ENCODE measurements around the gene PRAME. TPM values are rescaled to one million over a fixed set of nuclear protein-coding genes. Genes with fewer than 3 reads are reported as not detected.
"Not testable (repeated sequence)": the region's sequence is repeated elsewhere in the genome, so short reads cannot be mapped to it uniquely, and the experiment has no call there.

PRAME gene
- total RNA-seq, 1 donor from 2014 or later: not detected

DNA sequence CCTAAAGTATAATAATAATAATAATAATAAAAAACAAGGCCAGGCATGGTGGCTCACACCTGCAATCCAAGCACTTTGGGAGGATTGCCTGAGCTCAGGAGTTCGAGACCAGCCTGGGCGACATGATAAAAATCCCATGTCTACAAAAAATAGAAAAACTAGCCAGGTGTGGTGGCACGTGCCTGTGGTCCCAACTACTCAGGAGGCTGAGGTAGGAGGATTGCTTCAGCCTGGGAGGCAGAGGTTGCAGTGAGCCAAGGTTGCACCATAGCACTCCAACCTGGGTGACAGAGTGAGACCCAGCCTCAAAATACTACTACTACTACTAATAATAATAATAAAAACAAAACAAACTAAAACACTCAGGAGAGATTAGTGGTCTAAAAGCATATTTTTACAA is 23.4 kb downstream of the PRAME start:
- Histone ChIP-seq H3K4me1 (no peaks in the 10 kb centered on the region), H3K36me3 (no peaks in the 10 kb centered on the region), H3K4me3 (no peak overlapping the region), H3K9me3 (no peaks in the 10 kb centered on the region), H3K27ac (no peak overlapping the region), H3K27me3 (no peaks in the 10 kb centered on the region)
- intact Hi-C loops (cut with DNase I): no loop called here
- no peak for DNase-seq (ENCODE audit: extremely low spot score in 2 of 2)
- TF ChIP-seq POLR2A (IDR thresholded peaks at IDR 0.05) (no peak), POLR2AphosphoS5 (IDR thresholded peaks at IDR 0.05; ENCODE audit: insufficient read depth in 1 of 2, low read depth in 1 of 2) (no peak)
- TF ChIP-seq, protein P1, sequence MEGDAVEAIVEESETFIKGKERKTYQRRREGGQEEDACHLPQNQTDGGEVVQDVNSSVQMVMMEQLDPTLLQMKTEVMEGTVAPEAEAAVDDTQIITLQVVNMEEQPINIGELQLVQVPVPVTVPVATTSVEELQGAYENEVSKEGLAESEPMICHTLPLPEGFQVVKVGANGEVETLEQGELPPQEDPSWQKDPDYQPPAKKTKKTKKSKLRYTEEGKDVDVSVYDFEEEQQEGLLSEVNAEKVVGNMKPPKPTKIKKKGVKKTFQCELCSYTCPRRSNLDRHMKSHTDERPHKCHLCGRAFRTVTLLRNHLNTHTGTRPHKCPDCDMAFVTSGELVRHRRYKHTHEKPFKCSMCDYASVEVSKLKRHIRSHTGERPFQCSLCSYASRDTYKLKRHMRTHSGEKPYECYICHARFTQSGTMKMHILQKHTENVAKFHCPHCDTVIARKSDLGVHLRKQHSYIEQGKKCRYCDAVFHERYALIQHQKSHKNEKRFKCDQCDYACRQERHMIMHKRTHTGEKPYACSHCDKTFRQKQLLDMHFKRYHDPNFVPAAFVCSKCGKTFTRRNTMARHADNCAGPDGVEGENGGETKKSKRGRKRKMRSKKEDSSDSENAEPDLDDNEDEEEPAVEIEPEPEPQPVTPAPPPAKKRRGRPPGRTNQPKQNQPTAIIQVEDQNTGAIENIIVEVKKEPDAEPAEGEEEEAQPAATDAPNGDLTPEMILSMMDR (IDR thresholded peaks at IDR 0.05): no peak

DNA sequence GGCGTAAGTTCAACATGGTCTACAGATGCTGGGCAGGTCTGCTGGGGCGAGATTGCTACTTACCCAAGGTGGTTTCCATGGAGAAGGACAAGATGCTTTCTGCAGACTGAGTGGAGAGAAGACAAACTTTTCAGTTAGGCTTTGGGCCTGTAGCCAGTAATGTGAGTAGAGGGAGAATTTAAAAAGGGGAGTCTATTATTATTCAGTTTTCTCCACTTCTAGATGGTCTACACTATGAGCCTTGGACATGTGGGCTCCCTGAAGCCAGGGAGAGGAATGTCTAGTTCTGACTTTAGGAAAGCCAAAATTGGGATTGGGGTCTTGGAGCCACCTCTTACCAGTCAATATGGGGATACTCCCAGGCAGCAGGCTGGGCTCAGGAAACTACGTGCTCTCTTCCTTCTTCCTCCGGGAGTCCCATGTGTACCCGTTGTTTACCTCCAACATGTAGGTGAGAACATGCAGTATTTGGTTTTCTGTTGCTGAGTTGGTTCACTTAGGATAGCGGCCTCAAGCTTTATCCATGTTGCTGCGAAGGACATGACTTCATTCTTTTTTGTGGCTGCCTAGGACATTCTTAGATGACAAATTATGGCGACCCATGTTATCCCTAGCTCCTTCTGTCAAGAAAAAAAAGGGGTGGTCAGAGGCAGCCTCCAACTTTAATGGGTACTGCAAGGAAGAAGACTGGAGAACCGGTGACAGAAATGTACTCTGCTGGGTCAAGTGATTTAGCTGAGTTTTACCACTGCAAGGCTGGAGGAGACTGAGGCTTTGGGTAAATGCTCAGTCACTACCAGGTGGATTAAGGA is 24.3 kb downstream of the PRAME start:
- no peak for DNase-seq (ENCODE audit: extremely low spot score in 2 of 2)
- intact Hi-C loops (cut with DNase I): loop anchor here (5.0 kb wide), 1 partner anchor 643 kb away; no protein-coding TSS in a partner anchor

DNA sequence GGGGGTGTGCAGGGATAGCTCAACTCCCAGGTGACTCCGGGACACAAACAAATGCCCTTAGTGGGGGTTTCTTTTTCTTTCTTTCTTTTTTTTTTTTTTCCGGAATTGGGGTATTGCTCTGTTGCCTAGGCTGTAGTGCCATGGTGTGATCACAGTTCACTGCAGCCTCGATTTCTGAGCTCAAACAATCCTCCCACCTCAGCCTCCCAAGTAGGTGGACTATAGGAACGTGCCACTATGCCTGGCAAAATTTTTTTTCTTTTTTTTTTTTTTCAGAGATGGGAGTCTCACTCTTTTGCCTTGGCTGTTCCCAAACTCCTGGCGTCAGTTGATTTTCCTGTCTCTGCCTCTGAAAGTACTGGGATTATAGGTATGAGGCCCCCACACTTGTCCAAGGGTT is 25.2 kb downstream of the PRAME start:
- Histone ChIP-seq H3K9me3 (no peaks in the 10 kb centered on the region), H3K4me1 (no peaks in the 10 kb centered on the region), H3K36me3 (no peaks in the 10 kb centered on the region), H3K27ac (no peak overlapping the region), H3K4me3 (no peak overlapping the region), H3K27me3 (no peaks in the 10 kb centered on the region)
- no peak for TF ChIP-seq POLR2AphosphoS5 (IDR thresholded peaks at IDR 0.05; ENCODE audit: insufficient read depth in 1 of 2, low read depth in 1 of 2)
- TF ChIP-seq POLR2A (IDR thresholded peaks at IDR 0.05): no peak
- TF ChIP-seq, protein P1 (IDR thresholded peaks at IDR 0.05): no peak
- intact Hi-C loops (cut with DNase I): loop anchor here (5.0 kb wide), 1 partner anchor 642 kb away; no protein-coding TSS in a partner anchor
- DNase-seq (ENCODE audit: extremely low spot score in 2 of 2): no peak

More for the DNA sequence above, 24.3 kb downstream of the PRAME start:
- H3K27me3 ChIP-seq: no peaks in the 10 kb centered on the region
- no peak overlapping the region for H3K27ac ChIP-seq
- H3K4me3 ChIP-seq: no peak overlapping the region
- H3K9me3 ChIP-seq: no peaks in the 10 kb centered on the region
- H3K36me3 ChIP-seq: no peaks in the 10 kb centered on the region
- H3K4me1 ChIP-seq: no peaks in the 10 kb centered on the region
- TF ChIP-seq POLR2A (IDR thresholded peaks at IDR 0.05): no peak
- TF ChIP-seq, protein P1 (IDR thresholded peaks at IDR 0.05): no peak
- TF ChIP-seq POLR2AphosphoS5 (IDR thresholded peaks at IDR 0.05; ENCODE audit: insufficient read depth in 1 of 2, low read depth in 1 of 2): no peak

DNA sequence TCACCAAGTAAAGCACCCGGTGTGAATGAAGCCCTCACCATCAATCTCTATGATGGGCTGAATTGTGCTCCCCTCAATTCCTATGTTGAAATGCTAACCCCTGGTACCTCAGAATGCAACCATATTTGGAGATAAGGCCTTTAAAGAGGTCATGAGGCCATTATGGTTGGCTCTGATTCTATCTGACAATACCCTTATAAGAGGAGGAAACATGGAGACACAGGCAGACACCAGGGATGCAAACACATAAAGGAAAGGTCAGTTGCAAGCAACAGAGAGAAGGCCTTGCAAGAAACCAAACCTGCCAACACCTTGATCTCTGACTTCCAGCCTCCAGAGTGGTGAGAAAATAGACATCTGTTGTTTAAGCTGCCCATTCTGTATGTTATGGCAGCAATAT is 25.6 kb downstream of the PRAME start:
- no peak for TF ChIP-seq POLR2A (IDR thresholded peaks at IDR 0.05)
- TF ChIP-seq, protein P1 (IDR thresholded peaks at IDR 0.05): no peak
- no peak for TF ChIP-seq POLR2AphosphoS5 (IDR thresholded peaks at IDR 0.05; ENCODE audit: insufficient read depth in 1 of 2, low read depth in 1 of 2)
- H3K4me3 ChIP-seq: no peak overlapping the region
- DNase-seq (ENCODE audit: extremely low spot score in 2 of 2): no peak
- no peaks in the 10 kb centered on the region for H3K36me3 ChIP-seq
- no peaks in the 10 kb centered on the region for H3K9me3 ChIP-seq
- intact Hi-C loops (cut with DNase I): loop anchor here (5.0 kb wide), 1 partner anchor 641 kb away; no protein-coding TSS in a partner anchor
- H3K27me3 ChIP-seq: no peaks in the 10 kb centered on the region
- no peak overlapping the region for H3K27ac ChIP-seq
- H3K4me1 ChIP-seq: no peaks in the 10 kb centered on the region

DNA sequence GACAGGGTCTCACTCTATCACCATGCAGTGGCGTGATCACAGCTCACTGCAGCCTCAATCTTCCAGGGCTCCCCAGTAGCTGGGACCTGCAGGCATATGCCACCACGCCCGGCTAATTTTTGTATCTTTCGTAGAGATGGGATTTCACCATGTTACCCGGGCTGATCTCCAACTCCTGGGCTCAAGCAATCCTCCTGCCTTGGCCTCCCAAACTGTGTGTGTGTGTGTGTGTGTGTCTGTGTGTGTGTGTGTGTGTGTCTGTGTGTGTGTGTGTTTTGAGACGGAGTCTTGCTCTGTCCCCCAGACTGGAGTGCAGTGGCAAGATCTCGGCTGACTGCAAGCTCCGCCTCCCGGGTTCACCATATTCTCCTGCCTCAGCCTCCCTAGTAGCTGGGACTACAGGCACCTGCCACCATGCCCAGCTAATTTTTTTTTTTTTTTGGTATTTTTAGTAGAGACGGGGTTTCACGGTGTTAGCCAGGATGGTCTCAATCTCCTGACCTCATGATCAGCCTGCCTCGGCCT is 26.5 kb downstream of the PRAME start:
- not testable (repeated sequence) for H3K4me3 ChIP-seq; H3K27ac ChIP-seq; DNase-seq (ENCODE audit: extremely low spot score in 2 of 2); H3K9me3 ChIP-seq; H3K27me3 ChIP-seq; H3K4me1 ChIP-seq; H3K36me3 ChIP-seq
- intact Hi-C loops (cut with DNase I): loop anchor here (5.0 kb wide), 1 partner anchor 640 kb away; no protein-coding TSS in a partner anchor
